ENCODE measurements around the gene RTKN2.

The RTKN2 gene

DNA sequence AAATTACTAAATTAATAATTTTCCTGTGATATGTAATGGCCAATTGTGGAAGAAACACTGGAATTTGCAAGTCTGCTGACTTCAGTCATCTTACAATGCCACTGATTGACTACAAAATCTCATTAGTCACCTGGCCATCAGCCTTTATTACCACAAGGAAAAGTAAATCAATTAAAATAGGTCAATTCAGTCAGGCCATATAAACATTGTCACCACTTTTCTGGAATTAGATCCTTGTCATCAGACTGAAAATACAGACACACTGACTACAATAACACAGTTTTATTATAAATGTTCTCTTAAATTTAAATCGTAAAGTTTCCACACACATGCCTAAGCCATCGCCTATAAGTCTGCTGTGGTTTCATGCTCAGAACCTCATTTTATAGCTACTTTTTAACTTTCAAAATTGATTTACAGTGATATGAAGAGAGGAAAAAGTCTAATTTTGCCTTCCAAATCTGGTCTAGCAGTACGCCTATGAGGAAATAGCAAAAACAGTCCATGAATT lies 54.2 kb downstream of the RTKN2 start:
- TF ChIP-seq, protein P1, sequence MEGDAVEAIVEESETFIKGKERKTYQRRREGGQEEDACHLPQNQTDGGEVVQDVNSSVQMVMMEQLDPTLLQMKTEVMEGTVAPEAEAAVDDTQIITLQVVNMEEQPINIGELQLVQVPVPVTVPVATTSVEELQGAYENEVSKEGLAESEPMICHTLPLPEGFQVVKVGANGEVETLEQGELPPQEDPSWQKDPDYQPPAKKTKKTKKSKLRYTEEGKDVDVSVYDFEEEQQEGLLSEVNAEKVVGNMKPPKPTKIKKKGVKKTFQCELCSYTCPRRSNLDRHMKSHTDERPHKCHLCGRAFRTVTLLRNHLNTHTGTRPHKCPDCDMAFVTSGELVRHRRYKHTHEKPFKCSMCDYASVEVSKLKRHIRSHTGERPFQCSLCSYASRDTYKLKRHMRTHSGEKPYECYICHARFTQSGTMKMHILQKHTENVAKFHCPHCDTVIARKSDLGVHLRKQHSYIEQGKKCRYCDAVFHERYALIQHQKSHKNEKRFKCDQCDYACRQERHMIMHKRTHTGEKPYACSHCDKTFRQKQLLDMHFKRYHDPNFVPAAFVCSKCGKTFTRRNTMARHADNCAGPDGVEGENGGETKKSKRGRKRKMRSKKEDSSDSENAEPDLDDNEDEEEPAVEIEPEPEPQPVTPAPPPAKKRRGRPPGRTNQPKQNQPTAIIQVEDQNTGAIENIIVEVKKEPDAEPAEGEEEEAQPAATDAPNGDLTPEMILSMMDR (IDR thresholded peaks at IDR 0.05; ENCODE audit: control insufficient read depth, insufficient read depth, low read depth, low read length, missing control alignments) = no peak
- no peak for DNase-seq (ENCODE audit: low read depth)
- H3K4me3 ChIP-seq (ENCODE audit: control insufficient read depth, low read depth, low read length) = no peak overlapping the region

DNA sequence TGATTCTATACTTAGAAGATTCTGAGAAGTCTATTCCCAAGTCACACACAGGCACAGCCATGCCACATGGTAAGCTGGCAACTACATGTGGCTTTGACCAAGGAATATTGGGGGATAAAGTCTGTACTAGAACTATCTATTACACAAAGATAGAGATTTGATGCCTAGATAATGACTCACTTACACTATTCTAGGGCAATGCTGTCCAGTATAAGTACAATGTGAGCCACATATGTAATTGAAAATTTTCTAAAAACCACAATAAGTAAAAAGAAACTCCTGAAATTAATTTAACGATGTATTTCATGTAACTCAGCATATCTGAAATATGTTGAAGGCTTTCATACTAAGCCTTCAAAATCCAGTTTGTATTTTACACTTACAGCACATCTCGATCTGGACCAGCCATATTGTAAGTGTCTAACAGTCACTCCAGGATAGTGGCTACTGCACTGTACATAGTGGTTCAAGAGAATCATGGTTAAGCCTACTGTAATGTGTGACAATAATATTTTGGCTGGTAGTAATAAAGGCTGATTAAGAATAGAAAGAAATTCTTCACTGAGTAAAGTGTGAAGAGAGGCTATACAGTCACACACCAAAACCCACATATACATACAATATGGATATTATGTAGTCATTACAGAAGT lies 62.8 kb downstream of the RTKN2 start:
- no peak for DNase-seq (ENCODE audit: low read depth)
- TF ChIP-seq, protein P1 (IDR thresholded peaks at IDR 0.05; ENCODE audit: control insufficient read depth, insufficient read depth, low read depth, low read length, missing control alignments) = no peak

DNA sequence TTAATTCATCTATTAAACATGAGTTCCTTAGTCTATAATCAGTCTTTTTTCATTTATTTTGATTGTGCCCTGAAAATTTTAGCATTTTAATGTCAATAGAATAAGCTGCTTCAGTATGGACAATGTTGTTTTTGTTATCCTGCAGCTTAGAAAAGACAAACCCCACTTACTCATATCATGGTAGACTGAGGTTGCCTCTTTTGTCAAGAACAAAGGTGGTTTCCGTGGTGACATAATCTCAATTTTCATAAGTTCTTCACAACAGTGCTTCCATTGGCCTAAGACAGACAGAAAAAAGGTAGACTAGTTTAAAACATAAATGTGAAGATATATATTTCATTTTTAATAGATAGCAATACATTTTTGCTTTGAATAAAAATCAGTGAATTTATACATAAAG lies 69.1 kb downstream of the RTKN2 start:
- H3K4me3 ChIP-seq (ENCODE audit: control insufficient read depth, low read depth, low read length) = no peak overlapping the region
- DNase-seq (ENCODE audit: low read depth) = no peak
- TF ChIP-seq, protein P1 (IDR thresholded peaks at IDR 0.05; ENCODE audit: control insufficient read depth, insufficient read depth, low read depth, low read length, missing control alignments) = no peak

More for the DNA sequence above, 62.8 kb downstream of the RTKN2 start:
- H3K4me3 ChIP-seq (ENCODE audit: control insufficient read depth, low read depth, low read length) = no peak overlapping the region

DNA sequence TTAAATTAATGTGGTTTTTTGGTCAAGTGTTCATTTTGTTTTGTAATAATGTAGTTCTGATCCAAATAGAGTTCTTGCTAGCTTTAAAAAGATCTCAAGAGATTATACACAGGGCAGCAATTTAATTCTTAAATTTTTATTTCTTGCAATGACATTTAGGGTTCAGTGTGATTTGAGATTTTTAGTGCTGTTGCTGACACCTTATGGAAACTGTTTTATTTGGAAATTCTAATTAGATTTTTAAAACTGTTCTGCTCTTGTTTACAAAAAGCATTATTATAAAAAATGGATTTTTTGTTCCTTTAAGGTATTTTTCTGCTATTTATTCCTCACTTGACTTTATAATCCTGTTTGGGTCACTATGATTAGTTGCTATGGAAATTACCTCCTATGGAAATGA lies 72.1 kb downstream of the RTKN2 start:
- TF ChIP-seq, protein P1 (IDR thresholded peaks at IDR 0.05; ENCODE audit: control insufficient read depth, insufficient read depth, low read depth, low read length, missing control alignments) = no peak
- no peak for DNase-seq (ENCODE audit: low read depth)
- no peak overlapping the region for H3K4me3 ChIP-seq (ENCODE audit: control insufficient read depth, low read depth, low read length)

DNA sequence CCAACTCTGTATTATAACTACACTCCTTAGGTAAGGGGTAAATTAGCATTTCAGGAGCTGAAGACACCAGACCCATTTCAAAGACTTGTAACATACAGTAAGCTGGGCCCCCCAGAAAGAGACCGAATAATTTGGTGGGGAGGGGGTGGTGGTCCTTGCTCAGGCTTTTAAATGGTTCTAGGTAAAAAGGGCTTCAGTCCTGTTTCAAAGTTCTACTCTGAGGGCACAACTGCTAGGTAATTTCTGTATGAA lies 73.0 kb downstream of the RTKN2 start:
- no peak for DNase-seq (ENCODE audit: low read depth)
- no peak overlapping the region for H3K4me3 ChIP-seq (ENCODE audit: control insufficient read depth, low read depth, low read length)
- TF ChIP-seq, protein P1 (IDR thresholded peaks at IDR 0.05; ENCODE audit: control insufficient read depth, insufficient read depth, low read depth, low read length, missing control alignments) = no peak

DNA sequence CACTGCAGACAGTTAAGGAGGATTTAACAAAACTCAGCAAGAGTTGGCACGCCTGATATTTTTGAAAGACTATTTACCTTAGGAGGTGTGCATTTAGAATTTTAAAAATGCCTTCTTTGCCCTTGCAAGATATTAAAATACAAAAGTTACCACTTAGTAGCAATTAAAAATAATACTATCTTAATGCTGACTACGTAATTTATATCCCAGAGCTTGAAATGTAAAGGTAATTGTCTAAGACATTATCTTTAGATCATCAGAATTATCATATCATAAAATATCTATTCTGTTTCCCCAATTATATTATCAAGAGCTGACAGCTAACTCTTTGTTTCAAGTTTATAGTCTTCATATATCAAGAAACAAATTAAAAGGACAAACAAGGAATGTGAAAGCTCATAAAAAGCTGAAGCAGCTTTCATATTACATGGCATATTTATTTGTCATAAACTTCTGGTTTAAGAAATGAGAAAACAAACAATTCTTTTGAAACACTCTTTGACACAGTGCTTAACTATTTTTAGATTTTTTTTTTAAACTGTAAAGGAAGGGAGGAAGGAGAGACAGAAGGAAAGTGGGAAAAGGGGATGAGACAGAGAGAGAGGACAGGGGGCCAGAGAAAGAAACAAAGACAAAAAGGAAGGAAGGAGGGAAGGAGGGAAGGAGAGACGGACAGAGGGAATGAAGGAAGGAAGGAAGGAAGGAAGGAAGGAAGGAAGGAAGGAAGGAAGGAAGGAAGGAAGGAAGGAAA lies 73.5 kb downstream of the RTKN2 start:
- H3K4me3 ChIP-seq (ENCODE audit: control insufficient read depth, low read depth, low read length) = no peak overlapping the region
- no peak for DNase-seq (ENCODE audit: low read depth)
- TF ChIP-seq, protein P1 (IDR thresholded peaks at IDR 0.05; ENCODE audit: control insufficient read depth, insufficient read depth, low read depth, low read length, missing control alignments) = no peak
